Stimulated activated CD4-positive, alpha-beta T cell treated with anti-CD3 and anti-CD28 coated beads, Interleukin-2, amount 100 ng/mL, for 4 hours (primary cell): ENCODE data around the gene FOXS1.
A peak's percentile ranks its signal among the peaks of the same experiment; 100 is the strongest.
"Not testable (repeated sequence)": the region's sequence is repeated elsewhere in the genome, so short reads cannot be mapped to it uniquely, and the experiment has no call there.

Experiments used
- DNase-seq: peaks from one replicate; pipeline ENCODE4 v3.0.0-alpha.2; 2020; ENCODE audit warnings: low read depth

The FOXS1 gene

GRCh38 chr20:31822421-31823330 is 22.7 kb downstream of the FOXS1 start:
- DNase-seq, result peak; percentile 52

DNA sequence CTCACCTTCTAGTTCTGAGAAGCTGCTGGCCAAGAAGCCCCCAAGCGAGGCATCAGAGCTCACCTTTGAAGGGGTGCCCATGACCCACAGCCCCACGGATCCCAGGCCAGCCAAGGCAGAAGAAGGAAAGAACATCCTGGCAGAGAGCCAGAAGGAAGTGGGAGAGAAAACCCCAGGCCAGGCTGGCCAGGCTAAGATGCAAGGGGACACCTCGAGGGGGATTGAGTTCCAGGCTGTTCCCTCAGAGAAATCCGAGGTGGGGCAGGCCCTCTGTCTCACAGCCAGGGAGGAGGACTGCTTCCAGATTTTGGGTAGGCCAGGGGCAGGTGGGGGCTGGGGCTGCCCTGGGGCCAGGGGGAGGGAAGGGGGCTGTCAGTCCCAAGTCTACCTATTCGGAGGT is 24.0 kb downstream of the FOXS1 start:
- DNase-seq, result no peak

GRCh38 chr20:31820228-31820627 is 25.2 kb downstream of the FOXS1 start:
- DNase-seq, result no peak

DNA sequence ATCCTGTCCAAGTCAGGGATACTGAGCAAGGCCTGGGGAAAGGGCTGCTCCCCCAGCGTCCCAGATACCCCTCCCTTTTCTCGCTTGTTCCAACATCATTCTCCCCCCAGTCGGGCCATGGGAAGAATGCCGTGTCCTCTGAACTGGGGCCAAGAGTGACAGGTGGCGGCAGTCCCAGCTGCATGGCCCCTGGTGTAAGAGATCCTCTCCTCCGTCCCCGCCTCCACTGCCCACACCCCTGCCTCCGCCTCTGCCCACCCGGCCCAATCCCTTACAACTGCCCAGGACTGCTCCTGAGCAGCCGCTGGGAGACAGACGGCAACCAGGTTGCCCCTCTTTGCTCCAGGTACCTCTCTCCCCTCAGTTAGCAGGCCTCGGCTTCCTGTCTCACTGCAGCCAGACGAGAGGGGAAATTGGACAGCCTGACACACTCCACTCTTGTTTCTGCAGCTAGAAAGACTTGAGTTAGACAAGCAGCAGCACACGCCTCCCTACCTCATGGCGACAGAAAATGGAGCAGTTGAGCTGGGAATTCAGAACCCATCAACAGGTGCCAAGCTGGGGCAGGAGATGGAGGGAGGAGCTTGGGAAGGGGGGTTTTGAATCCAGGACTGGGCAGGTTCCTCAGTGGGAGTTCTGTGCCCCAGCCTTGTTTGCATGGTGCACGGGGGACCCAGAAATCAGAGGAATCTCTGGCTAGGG is 26.2 kb downstream of the FOXS1 start, which contains the start of gene MYLK2:
MYLK2 (plus strand) TSS at position 274 of the 702 bp plus-strand sequence; CDS start at position 499, 225 bp downstream.
- DNase-seq, result no peak

DNA sequence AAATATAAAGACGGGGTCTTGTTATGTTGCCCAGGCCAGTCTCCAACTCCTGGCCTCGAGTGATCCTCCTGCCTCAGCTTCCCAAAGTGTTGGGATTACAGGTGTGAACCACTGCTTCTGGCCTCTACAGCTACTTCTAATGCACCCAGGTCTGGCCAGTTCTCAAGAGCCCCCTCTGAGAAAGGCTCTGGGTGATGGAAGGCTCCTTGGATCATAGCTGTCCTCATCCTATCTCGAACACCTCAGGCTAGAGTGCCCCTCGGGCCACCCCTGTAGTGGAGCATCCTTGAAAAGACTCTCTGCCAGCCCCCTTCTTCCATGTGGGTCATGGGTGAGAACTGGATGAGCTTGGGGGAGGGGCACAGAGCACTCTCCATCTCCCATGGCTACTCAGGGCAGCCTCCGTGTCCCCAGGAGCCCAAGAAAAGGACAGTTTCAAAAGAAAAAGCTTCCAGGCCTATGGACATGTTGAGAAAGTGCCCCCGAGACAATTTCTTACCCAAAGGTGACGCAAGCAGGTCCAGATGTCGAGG is 27.0 kb downstream of the FOXS1 start:
- no peak for DNase-seq

DNA sequence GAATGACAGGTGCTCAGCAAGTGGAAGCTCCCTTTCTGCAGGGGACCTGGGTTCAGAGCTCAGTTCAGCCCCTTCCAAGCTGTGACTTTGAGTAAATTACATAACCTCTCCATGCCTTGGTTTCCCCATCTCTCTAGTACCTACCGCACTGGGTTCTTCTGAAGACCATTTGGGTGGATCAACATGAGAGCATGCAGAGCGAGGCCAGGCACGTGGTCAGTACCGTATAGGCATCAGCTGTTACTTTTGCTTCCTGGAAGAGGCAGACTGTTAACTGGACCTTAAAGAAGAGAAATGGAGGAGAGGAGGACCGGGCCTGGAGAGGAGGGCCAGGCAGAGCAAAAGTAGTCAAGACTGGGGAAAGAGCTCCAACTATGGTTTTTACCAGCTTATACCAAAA is 27.9 kb downstream of the FOXS1 start:
- no peak for DNase-seq

DNA sequence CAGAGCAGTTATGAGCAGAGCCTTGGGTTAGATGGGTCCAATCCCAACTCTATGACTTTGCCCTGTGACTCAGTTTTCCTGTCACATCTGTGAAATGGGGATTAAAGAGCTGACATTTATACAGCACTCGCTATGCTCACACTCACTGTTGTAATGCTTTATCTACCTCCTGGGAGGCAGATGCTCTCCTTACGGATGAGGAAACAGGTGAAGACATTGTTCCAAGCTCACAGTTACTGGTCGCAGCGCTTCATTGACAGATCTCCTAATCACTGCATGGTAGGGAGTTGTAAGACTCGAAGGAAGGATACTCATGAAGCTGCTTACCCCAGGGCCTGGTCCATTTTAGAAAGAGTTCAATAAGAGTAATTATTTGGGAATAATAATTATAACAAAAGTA is 29.2 kb downstream of the FOXS1 start:
- DNase-seq, result no peak

DNA sequence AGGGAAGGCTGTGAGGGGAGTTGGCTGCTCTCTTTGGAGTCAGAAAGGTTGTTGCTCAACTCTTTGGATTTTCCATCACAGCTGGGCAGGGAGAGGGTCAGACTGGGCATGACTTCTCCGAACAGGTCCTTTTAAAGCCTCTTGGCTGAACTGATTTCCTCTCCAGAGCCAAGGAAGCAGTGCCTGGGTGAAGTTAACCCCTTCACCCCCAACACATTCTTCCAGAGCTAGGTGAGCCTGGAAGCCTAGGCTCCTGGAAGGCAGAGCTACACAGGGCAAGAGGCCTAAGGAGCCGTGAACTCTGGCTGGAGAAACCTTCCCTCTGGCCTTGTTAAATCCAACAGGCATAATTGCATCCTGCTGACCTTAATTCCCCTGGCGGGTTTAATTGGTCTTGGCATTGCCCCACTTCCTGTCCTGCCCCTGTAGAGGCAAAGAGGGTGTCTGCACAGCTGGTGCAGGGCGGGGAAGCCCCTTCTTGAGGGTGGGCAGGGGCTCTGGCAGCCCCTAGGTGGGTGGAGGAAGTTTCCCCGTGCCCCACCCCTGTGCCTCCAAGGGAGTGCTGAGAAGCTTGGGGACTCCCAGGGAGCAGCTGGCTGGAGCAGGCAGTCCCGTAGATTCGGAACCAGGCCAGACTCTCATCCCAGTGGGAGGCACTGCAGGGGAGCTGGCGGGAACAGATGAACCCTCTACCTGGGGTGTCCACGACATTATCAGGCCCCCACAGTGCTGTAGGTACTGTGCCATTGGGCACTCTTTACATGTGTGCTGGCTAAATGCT is 29.8 kb downstream of the FOXS1 start:
- no peak for DNase-seq

GRCh38 chr20:31814142-31814541 is 31.3 kb downstream of the FOXS1 start:
- not testable (repeated sequence) for DNase-seq

DNA sequence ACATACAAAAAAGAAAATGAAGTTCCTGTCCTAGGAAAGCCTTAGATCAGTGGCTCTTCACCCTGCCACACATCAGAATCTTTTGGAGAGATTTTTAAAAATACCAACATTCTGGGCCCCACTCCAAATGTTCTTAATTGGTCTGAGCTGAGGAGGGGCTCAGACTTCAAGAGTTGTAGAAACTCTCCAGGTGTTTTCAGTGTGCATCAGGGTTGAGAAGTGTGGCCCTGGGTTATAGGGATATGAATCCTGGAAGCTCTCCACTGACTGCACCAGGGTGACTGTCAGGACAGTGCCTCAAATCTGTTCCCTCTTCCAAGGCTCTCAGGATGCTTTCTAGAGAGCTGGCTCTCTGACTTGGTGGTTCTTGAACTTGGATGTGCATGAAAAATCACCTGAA is 31.8 kb downstream of the FOXS1 start:
- DNase-seq, result no peak

GRCh38 chr20:31811796-31812728 is 33.3 kb downstream of the FOXS1 start:
- DNase-seq, result no peak

DNA sequence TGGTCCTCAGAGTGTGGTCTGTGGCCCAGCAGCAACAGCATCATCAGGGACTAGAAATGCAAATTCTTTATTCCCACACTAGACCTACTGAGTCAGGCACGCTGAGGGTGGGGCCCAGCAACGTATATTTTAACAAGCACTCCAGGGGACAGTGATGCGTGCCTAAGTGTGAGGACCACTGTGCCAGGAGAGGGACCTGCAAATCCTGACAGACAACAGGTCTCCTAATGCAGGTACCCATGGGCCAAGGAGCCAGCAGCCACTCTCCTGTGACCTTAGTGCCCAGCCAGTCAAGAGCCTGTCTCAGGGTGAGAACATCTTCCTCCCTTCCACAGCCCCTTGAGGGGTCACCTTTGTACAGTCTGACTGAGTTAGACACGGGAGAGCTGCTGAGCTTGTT is 34.2 kb downstream of the FOXS1 start:
- DNase-seq, result no peak

DNA sequence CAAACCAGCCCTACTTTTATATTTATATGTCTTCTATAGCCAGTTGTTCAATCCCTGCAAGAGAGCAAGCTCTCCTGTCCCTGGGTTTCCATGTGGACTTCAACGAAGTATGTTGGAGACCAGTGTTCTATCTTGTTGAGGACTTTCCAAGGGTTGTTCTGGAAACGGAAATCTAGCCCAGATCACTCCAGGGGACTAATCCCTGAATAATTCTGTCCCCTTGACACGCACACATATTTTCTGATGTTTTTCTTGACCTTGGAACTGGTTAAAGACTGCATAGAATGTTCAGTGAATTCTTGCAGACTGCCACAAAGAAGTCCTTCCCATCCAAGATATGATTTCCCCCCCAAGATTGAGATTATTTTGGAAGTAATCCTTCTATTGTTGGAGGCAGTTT is 35.7 kb downstream of the FOXS1 start:
- no peak for DNase-seq

- DNase-seq, result no peak
Observed at GRCh38 chr20:31808481-31808880, 36.9 kb downstream of the FOXS1 start.

- no peak for DNase-seq
Observed at GRCh38 chr20:31806564-31807355, 38.6 kb downstream of the FOXS1 start.

DNA sequence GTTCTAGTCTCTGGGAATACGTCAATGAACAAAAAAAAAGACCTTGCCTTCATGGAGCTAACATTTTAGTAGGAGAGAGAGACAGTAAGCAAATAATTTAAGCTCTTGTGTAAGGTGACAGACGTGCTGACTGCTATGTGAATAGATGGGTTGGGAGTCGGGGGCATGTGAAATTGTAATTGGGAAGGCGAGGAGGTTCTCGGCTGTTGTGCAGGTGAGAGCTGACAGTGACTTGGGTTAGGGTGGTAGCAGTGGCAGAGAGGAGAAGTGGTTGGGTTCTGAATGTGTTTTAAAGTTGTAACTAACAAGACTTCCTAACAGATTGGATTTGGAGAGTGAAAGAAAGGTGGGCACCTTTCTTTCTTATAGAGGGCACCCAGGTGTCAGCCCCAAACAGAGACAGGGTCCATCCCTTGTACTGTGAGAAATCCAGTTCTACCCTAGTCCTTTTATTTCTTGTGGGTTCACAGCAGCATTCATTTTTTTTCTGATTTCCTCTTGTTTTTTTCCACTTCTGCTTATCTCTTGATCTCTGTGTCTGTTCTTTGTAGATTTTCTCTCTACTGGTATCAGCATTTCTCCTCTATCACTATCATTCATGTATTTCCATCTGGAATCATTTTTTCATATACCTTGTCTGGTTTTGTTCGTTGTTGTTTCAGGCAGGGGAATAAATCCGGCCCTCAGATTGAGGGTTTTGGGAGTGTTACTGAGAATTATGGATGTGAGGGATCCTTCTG is 41.7 kb downstream of the FOXS1 start:
- no peak for DNase-seq

DNA sequence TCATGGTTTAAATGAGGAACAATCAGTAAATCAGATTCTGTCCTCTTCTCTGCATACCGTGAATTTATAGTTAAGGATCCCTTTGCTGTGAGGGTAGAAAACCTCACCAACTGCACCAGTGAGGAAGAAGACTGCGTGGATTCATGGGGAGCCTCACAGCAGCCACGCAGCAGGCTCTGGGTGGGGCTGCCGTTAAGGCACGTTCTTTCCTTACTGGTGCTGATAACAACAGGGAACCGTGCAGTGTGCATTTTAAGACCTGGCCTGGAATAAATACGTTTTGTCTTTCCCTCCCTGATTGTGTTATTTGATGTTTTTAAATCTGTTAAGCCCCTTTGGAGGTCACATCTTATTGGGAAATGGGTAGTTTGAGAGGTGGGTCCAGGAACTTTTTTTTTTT is 43.9 kb downstream of the FOXS1 start:
- DNase-seq, result no peak

- DNase-seq, result no peak
Observed at GRCh38 chr20:31797364-31797763, 48.0 kb downstream of the FOXS1 start.
